ENCODE results near the gene OR8B12.
"Not testable (repeated sequence)": the region's sequence is repeated elsewhere in the genome, so short reads cannot be mapped to it uniquely, and the experiment has no call there.

Gene OR8B12

GRCh38 chr11:124543145-124543544, 309 bp downstream of the OR8B12 start:
- Mint-ChIP-seq H3K27ac (no peak overlapping the region), H3K4me3 (no peak overlapping the region), H3K4me1 (no peaks in the 10 kb centered on the region), H3K27me3 (peaks cover 40% of the 10 kb centered on the region), H3K36me3 (no peaks in the 10 kb centered on the region), H3K9me3 (peaks cover 2% of the 10 kb centered on the region)
- no peak for ATAC-seq

- H3K36me3 Mint-ChIP-seq: no peaks in the 10 kb centered on the region
- peaks cover 45% of the 10 kb centered on the region for H3K27me3 Mint-ChIP-seq
- H3K9me3 Mint-ChIP-seq: peaks cover 2% of the 10 kb centered on the region
- H3K4me3 Mint-ChIP-seq: no peak overlapping the region
- no peak overlapping the region for H3K27ac Mint-ChIP-seq
- ATAC-seq: no peak
- no peaks in the 10 kb centered on the region for H3K4me1 Mint-ChIP-seq
Observed at GRCh38 chr11:124541204-124541603, 2.2 kb downstream of the OR8B12 start.

- Mint-ChIP-seq H3K4me3 (no peak overlapping the region), H3K27me3 (peaks cover 53% of the 10 kb centered on the region), H3K27ac (no peak overlapping the region), H3K4me1 (no peaks in the 10 kb centered on the region), H3K36me3 (no peaks in the 10 kb centered on the region), H3K9me3 (peaks cover under 1% of the 10 kb centered on the region)
- ATAC-seq: no peak
Observed at GRCh38 chr11:124538019-124538418, 5.4 kb downstream of the OR8B12 start.

- no peak overlapping the region for H3K27ac Mint-ChIP-seq
Observed at GRCh38 chr11:124536520-124536919, 6.9 kb downstream of the OR8B12 start.

GRCh38 chr11:124535552-124536232, 7.8 kb downstream of the OR8B12 start:
- Mint-ChIP-seq H3K27me3 (peaks cover 59% of the 10 kb centered on the region), H3K4me1 (no peaks in the 10 kb centered on the region), H3K36me3 (no peaks in the 10 kb centered on the region), H3K9me3 (no peaks in the 10 kb centered on the region), H3K27ac (no peak overlapping the region), H3K4me3 (no peak overlapping the region)
- no peak for ATAC-seq

More at GRCh38 chr11:124536520-124536919, 6.9 kb downstream of the OR8B12 start:
- H3K27me3 Mint-ChIP-seq: peaks cover 59% of the 10 kb centered on the region
- no peaks in the 10 kb centered on the region for H3K9me3 Mint-ChIP-seq
- H3K4me3 Mint-ChIP-seq: no peak overlapping the region
- H3K36me3 Mint-ChIP-seq: no peaks in the 10 kb centered on the region
- ATAC-seq: no peak
- no peaks in the 10 kb centered on the region for H3K4me1 Mint-ChIP-seq

GRCh38 chr11:124534051-124534450, 9.4 kb downstream of the OR8B12 start:
- Mint-ChIP-seq H3K36me3 (no peaks in the 10 kb centered on the region), H3K4me1 (no peaks in the 10 kb centered on the region), H3K27ac (no peak overlapping the region), H3K9me3 (peaks cover 3% of the 10 kb centered on the region), H3K4me3 (no peak overlapping the region), H3K27me3 (peaks cover 53% of the 10 kb centered on the region)
- no peak for ATAC-seq

- H3K4me3 Mint-ChIP-seq: no peak overlapping the region
- no peak for ATAC-seq
- no peaks in the 10 kb centered on the region for H3K4me1 Mint-ChIP-seq
- H3K9me3 Mint-ChIP-seq: peaks cover 7% of the 10 kb centered on the region
- no peak overlapping the region for H3K27ac Mint-ChIP-seq
- peaks cover 53% of the 10 kb centered on the region for H3K27me3 Mint-ChIP-seq
- H3K36me3 Mint-ChIP-seq: no peaks in the 10 kb centered on the region
Observed at GRCh38 chr11:124533626-124534025, 9.8 kb downstream of the OR8B12 start.

GRCh38 chr11:124520550-124520854, 23.0 kb downstream of the OR8B12 start:
- Mint-ChIP-seq H3K27ac (no peak overlapping the region), H3K9me3 (no peaks in the 10 kb centered on the region), H3K36me3 (no peaks in the 10 kb centered on the region), H3K4me1 (no peaks in the 10 kb centered on the region), H3K4me3 (no peak overlapping the region), H3K27me3 (peaks cover 11% of the 10 kb centered on the region)
- no peak for ATAC-seq

- Mint-ChIP-seq H3K27ac (no peak overlapping the region), H3K4me3 (no peak overlapping the region)
Observed at GRCh38 chr11:124519850-124520549, 23.5 kb downstream of the OR8B12 start.

GRCh38 chr11:124518989-124519451, 24.4 kb downstream of the OR8B12 start:
- Mint-ChIP-seq H3K4me1 (no peaks in the 10 kb centered on the region), H3K27me3 (peaks cover 11% of the 10 kb centered on the region), H3K36me3 (no peaks in the 10 kb centered on the region), H3K9me3 (no peaks in the 10 kb centered on the region), H3K27ac (no peak overlapping the region), H3K4me3 (no peak overlapping the region)
- ATAC-seq: no peak

More at GRCh38 chr11:124519850-124520549, 23.5 kb downstream of the OR8B12 start:
- no peaks in the 10 kb centered on the region for H3K36me3 Mint-ChIP-seq
- ATAC-seq: no peak
- H3K9me3 Mint-ChIP-seq: no peaks in the 10 kb centered on the region
- H3K4me1 Mint-ChIP-seq: no peaks in the 10 kb centered on the region
- peaks cover 11% of the 10 kb centered on the region for H3K27me3 Mint-ChIP-seq

GRCh38 chr11:124517314-124517713, 26.1 kb downstream of the OR8B12 start:
- Mint-ChIP-seq H3K9me3 (no peaks in the 10 kb centered on the region), H3K4me1 (no peaks in the 10 kb centered on the region), H3K27me3 (peaks cover 17% of the 10 kb centered on the region), H3K4me3 (no peak overlapping the region), H3K27ac (no peak overlapping the region), H3K36me3 (no peaks in the 10 kb centered on the region)
- ATAC-seq: no peak

- H3K36me3 Mint-ChIP-seq, ATAC-seq, H3K27ac Mint-ChIP-seq, H3K4me3 Mint-ChIP-seq, H3K9me3 Mint-ChIP-seq, H3K4me1 Mint-ChIP-seq: not testable (repeated sequence)
- peaks cover 21% of the 10 kb centered on the region for H3K27me3 Mint-ChIP-seq
Observed at GRCh38 chr11:124514675-124515074, 28.8 kb downstream of the OR8B12 start.

- ATAC-seq: no peak
- no peaks in the 10 kb centered on the region for H3K9me3 Mint-ChIP-seq
- no peaks in the 10 kb centered on the region for H3K36me3 Mint-ChIP-seq
- H3K27me3 Mint-ChIP-seq: peaks cover 21% of the 10 kb centered on the region
- H3K4me3 Mint-ChIP-seq: no peak overlapping the region
- no peaks in the 10 kb centered on the region for H3K4me1 Mint-ChIP-seq
- no peak overlapping the region for H3K27ac Mint-ChIP-seq
Observed at GRCh38 chr11:124514131-124514530, 29.3 kb downstream of the OR8B12 start.

- Mint-ChIP-seq H3K4me1 (no peaks in the 10 kb centered on the region), H3K9me3 (peaks cover 12% of the 10 kb centered on the region), H3K36me3 (no peaks in the 10 kb centered on the region), H3K4me3 (no peak overlapping the region), H3K27me3 (peaks cover 21% of the 10 kb centered on the region), H3K27ac (no peak overlapping the region)
- no peak for ATAC-seq
Observed at GRCh38 chr11:124511745-124512144, 31.7 kb downstream of the OR8B12 start.

- no peak for ATAC-seq
- H3K4me1 Mint-ChIP-seq: no peaks in the 10 kb centered on the region
- no peak overlapping the region for H3K4me3 Mint-ChIP-seq
- H3K9me3 Mint-ChIP-seq: peaks cover 12% of the 10 kb centered on the region
- no peaks in the 10 kb centered on the region for H3K36me3 Mint-ChIP-seq
- H3K27me3 Mint-ChIP-seq: peaks cover 21% of the 10 kb centered on the region
- no peak overlapping the region for H3K27ac Mint-ChIP-seq
Observed at GRCh38 chr11:124510279-124510678, 33.2 kb downstream of the OR8B12 start.

GRCh38 chr11:124499711-124500110, 43.7 kb downstream of the OR8B12 start:
- Mint-ChIP-seq H3K9me3 (peaks cover 3% of the 10 kb centered on the region), H3K4me1 (no peaks in the 10 kb centered on the region), H3K4me3 (no peak overlapping the region), H3K27me3 (peaks cover 17% of the 10 kb centered on the region), H3K27ac (no peak overlapping the region), H3K36me3 (no peaks in the 10 kb centered on the region)
- no peak for ATAC-seq

Measured in stimulated activated memory B cell treated with anti-CD40 and anti-IgM and Interleukin-4, amounts not matched to agents 10 μg/mL and 1 μg/mL and 100 μg/mL, for 72 hours (primary cell).